GM12878 (cell line): Measurements from ENCODE around the gene STX8. TPM values are rescaled to one million over a fixed set of nuclear protein-coding genes. Genes with fewer than 3 reads are reported as not detected.

Experiments used
- ATAC-seq: fragments of 200-7000 bp; cut with Tn5 transposase; 3 replicates; pipeline ENCODE4 v1.9.1; 2020; ENCODE audit warnings: mild to moderate bottlenecking, moderate library complexity
- BruUV-seq: library from RNA; stranded (reverse); fragments of 400-500 nt; replicated peaks from 2 replicates; lab custom pipeline; 2021; lab: Mats Ljungman, UMichigan
- CTCF ChIA-PET: fragments of 300-600 bp; sonication (Branson Sonifier 250); formaldehyde crosslinking; extraction: SDS; loops from one replicate; lab custom pipeline; 2021; ENCODE audit warnings: inconsistent platforms; lab: Yijun Ruan, JAX
- POLR2A ChIA-PET: fragments of 350-600 bp; formaldehyde crosslinking; extraction: SDS; loops from one replicate; lab custom pipeline; 2021; ENCODE audit warnings: inconsistent platforms; lab: Charles Lee
- RAD21 ChIA-PET: fragments of 300-600 bp; sonication (Branson Sonifier 250); formaldehyde crosslinking; loops from one replicate; lab custom pipeline; 2023; ENCODE audit warnings: antibody characterized with exemption; ENCODE audit not compliant: unreplicated experiment; lab: Charles Lee
- SMC1A ChIA-PET: fragments of 300-600 bp; sonication (Branson Sonifier 250); formaldehyde crosslinking; loops from one replicate; lab custom pipeline; 2023; ENCODE audit not compliant: unreplicated experiment, uncharacterized antibody; lab: Charles Lee
- DNase-seq: peaks from one replicate; pipeline ENCODE4 v3.0.0-alpha.2; 2011; ENCODE audit warnings: low read depth, low spot score
- FAIRE-seq: peaks from 3 replicates; lab custom pipeline; 2011; peaks lifted over from hg19 to GRCh38; lab: Jason Lieb, UNC
- H2AFZ ChIP-seq: 2 replicates; pipeline ENCODE4 v1.6.0; 2011; ENCODE audit warnings: low read depth, low read length, control low read depth; ENCODE audit not compliant: control insufficient read depth
- H3K27ac ChIP-seq: 2 replicates; pipeline ENCODE4 v1.5.1; 2011; ENCODE audit warnings: control low read depth; ENCODE audit not compliant: control insufficient read depth, insufficient read depth
- H3K27me3 ChIP-seq, 2 experiments: replicated peaks in 1 of 2; 2 replicates each; pipeline versions ENCODE4 v1.6.0 to v1.6.1; 2011; ENCODE audit warnings: low read length in 1 of 2; ENCODE audit not compliant: control insufficient read depth in 2 of 2, insufficient read depth in 2 of 2
- H3K36me3 ChIP-seq, 2 experiments: 2 replicates each; pipeline ENCODE4 v1.5.1; 2011; ENCODE audit warnings: low read length in 1 of 2; ENCODE audit not compliant: control insufficient read depth in 2 of 2, insufficient read depth in 2 of 2
- H3K4me1 ChIP-seq: 2 replicates; pipeline ENCODE4 v1.6.1; 2011; ENCODE audit warnings: mild to moderate bottlenecking, low read length, moderate library complexity, mixed read lengths; ENCODE audit not compliant: control insufficient read depth, insufficient read depth
- H3K4me2 ChIP-seq: 2 replicates; pipeline ENCODE4 v1.6.0; 2011; ENCODE audit warnings: control low read depth; ENCODE audit not compliant: control insufficient read depth, insufficient read depth
- H3K4me3 ChIP-seq: fragments of 200-600 bp; sonication (generic); 2 replicates; pipeline ENCODE4 v1.5.1; 2016
- H3K79me2 ChIP-seq: 2 replicates; pipeline ENCODE4 v1.6.0; 2011; ENCODE audit warnings: low read length; ENCODE audit not compliant: control insufficient read depth, insufficient read depth
- H3K9ac ChIP-seq: 2 replicates; pipeline ENCODE4 v1.8.0; 2011; ENCODE audit warnings: low read length, control low read depth, mixed read lengths; ENCODE audit not compliant: control insufficient read depth, insufficient read depth
- H3K9me3 ChIP-seq: replicated peaks from 3 replicates; pipeline ENCODE4 v1.5.1; 2011; ENCODE audit warnings: mild to moderate bottlenecking, low read length; ENCODE audit not compliant: control insufficient read depth, insufficient read depth
- H4K20me1 ChIP-seq: 2 replicates; pipeline ENCODE4 v1.6.0; 2011; ENCODE audit not compliant: control insufficient read depth, insufficient read depth
- CREB1 ChIP-seq: IDR thresholded peaks from 2 replicates; pipeline ENCODE4 v1.6.1; 2012; ENCODE audit warnings: low read depth, mild to moderate bottlenecking, inconsistent platforms
- ESRRA ChIP-seq: IDR thresholded peaks from 2 replicates; pipeline ENCODE4 v1.6.1; 2012; ENCODE audit warnings: mild to moderate bottlenecking, low read length, improper control_type of control experiment
- IRF5 ChIP-seq: fragments of 450-650 bp; IDR thresholded peaks from 2 replicates; pipeline ENCODE4 v1.6.1; 2017; ENCODE audit warnings: borderline replicate concordance
- NR2C2 ChIP-seq: IDR thresholded peaks from 2 replicates; pipeline ENCODE4 v1.6.1; 2011; ENCODE audit warnings: borderline replicate concordance, low read depth; ENCODE audit not compliant: control insufficient read depth, insufficient read length
- NRF1 ChIP-seq: conservative IDR thresholded peaks from 2 replicates; pipeline ENCODE4 v1.6.1; 2011; ENCODE audit warnings: mild to moderate bottlenecking, low read depth, low read length, improper control_type of control experiment
- PRDM15 ChIP-seq: fragments of 450-650 bp; formaldehyde crosslinking; IDR thresholded peaks from 2 replicates; pipeline ENCODE4 v1.4.0; 2020; ENCODE audit warnings: mild to moderate bottlenecking, moderate library complexity
- RB1 ChIP-seq: fragments of 450-650 bp; formaldehyde crosslinking; IDR thresholded peaks from 2 replicates; pipeline ENCODE4 v1.6.1; 2017; ENCODE audit warnings: mild to moderate bottlenecking, borderline replicate concordance
- RELA ChIP-seq: fragments of 450-650 bp; IDR thresholded peaks from 2 replicates; pipeline ENCODE4 v1.8.0; 2014; ENCODE audit warnings: borderline replicate concordance; ENCODE audit not compliant: partially characterized antibody
- RUNX3 ChIP-seq: IDR thresholded peaks from 2 replicates; pipeline ENCODE4 v1.6.1; 2012; ENCODE audit warnings: low read length, inconsistent platforms
- SREBF2 ChIP-seq: IDR thresholded peaks from 2 replicates; pipeline ENCODE4 v1.6.1; 2012; ENCODE audit warnings: mild to moderate bottlenecking, low read length
- STAT1 ChIP-seq: fragments of 450-650 bp; conservative IDR thresholded peaks from 2 replicates; pipeline ENCODE4 v1.6.1; 2014; ENCODE audit warnings: antibody characterized with exemption, mild to moderate bottlenecking
- TCF3 ChIP-seq: IDR thresholded peaks from 2 replicates; pipeline ENCODE4 v1.6.1; 2012; ENCODE audit warnings: low read depth, mild to moderate bottlenecking, low read length, borderline replicate concordance; ENCODE audit not compliant: insufficient read depth
- ZNF687 ChIP-seq: fragments of 450-650 bp; IDR thresholded peaks from 2 replicates; pipeline ENCODE4 v1.6.1; 2017; ENCODE audit warnings: mild to moderate bottlenecking, moderate library complexity
- WGBS: methylation state at CpG from one replicate; pipeline ENCODE4 v1.1.6; 2016; ENCODE audit warnings: low lambda C conversion rate; ENCODE audit not compliant: insufficient replicate concordance, insufficient coverage; ENCODE audit errors: missing lambda C conversion rate; 5-methylcytosine and 5-hydroxymethylcytosine counted together
- in situ Hi-C: fragments of 300-500 bp; cut with MboI; formaldehyde crosslinking; loops from 9 replicates; pipeline ENCODE4 v1.14.3; 2018; ENCODE audit warnings: mixed read lengths
- intact Hi-C: fragments of 100-400 bp; cut with micrococcal nuclease; formaldehyde crosslinking; loops from one replicate; pipeline ENCODE4 v1.14.2; 2022; ENCODE audit not compliant: unreplicated experiment
- polyA plus RNA-seq, 11 experiments: library from polyadenylated mRNA; depleted of rRNA in 4 of 11; unstranded in 6 of 11; stranded (reverse) in 5 of 11; fragments of >200 nt; fragmentation: Nextera tagmentation in 4 of 11; fragmentation: Illumina TruSeq in 1 of 11; extraction: Ambion mirVana in 4 of 11; extraction: Trizol in 1 of 11; gene quantifications; 1 replicate in 1 of 11; 2 replicates in 10 of 11; pipeline versions ENCODE4 v1.2.1 to v1.2.3, GENCODE V29; 2011 to 2016; ENCODE audit warnings: inconsistent platforms in 2 of 11, missing spikeins in 2 of 11, low read depth in 1 of 11
- total RNA-seq, 4 experiments: library from RNA; depleted of rRNA in 3 of 4; stranded (reverse); fragments of >200 nt in 3 of 4; fragmentation: Illumina TruSeq in 1 of 4; extraction: Trizol in 1 of 4; gene quantifications; 2 replicates each; pipeline versions ENCODE4 v1.2.1 to v1.2.3, GENCODE V29; 2013 to 2021

The STX8 gene
- total and polyA plus RNA-seq, 10 of the 15 experiments (the other 5 are each of a cell fraction or from before 2014, with no cell fraction given) = 47.9 to 151 (median 72.9) TPM

GRCh38 chr17:9229160-9229825 lies 346.3 kb downstream of the STX8 start:
- BruUV-seq = no TSS peak
- ATAC-seq = no peak

More at GRCh38 chr17:9229160-9229825, 346.3 kb downstream of the STX8 start:
- H3K9me3 ChIP-seq = no peaks in the 10 kb centered on the region; the same call in 2 of the 3 replicates
- H3K4me1 ChIP-seq = peaks cover 4% of the 10 kb centered on the region; the same call in 1 of the 2 replicates
- H3K27me3 ChIP-seq = peaks cover 0 to 6% of the 10 kb centered on the region in 2 experiments; a peak in 1 of 4 replicates
- ChIA-PET SMC1A (no interaction called here), POLR2A (interaction anchor here (0.5 kb wide), 1 partner anchor 217 kb away, joined by 3 read pairs; no protein-coding TSS in a partner anchor), RAD21 (no interaction called here), CTCF (no interaction called here)
- H2AFZ ChIP-seq = no peak overlapping the region
- no peaks in the 10 kb centered on the region for H3K36me3 ChIP-seq
- in situ Hi-C loops (no loop called here), intact Hi-C loops (no loop called here)
- no peaks in the 10 kb centered on the region for H3K79me2 ChIP-seq
- WGBS = 58% methylated on average over 20 of the region's 20 CpGs
- DNase-seq = no peak
- H3K27ac ChIP-seq = no peak overlapping the region
- H3K4me3 ChIP-seq = no peak overlapping the region
- no peak overlapping the region for H3K4me2 ChIP-seq
- no peak for FAIRE-seq
- H3K9ac ChIP-seq = no peak overlapping the region
- no peak for TF ChIP-seq TCF3
- TF ChIP-seq NRF1 = no peak
- no peak for TF ChIP-seq ZNF687
- no peak for TF ChIP-seq RUNX3
- TF ChIP-seq IRF5 = no peak
- TF ChIP-seq CREB1 = no peak
- TF ChIP-seq SREBF2 = no peak
- no peak for TF ChIP-seq ESRRA
- TF ChIP-seq NR2C2 = no peak
- TF ChIP-seq STAT1 = no peak
- TF ChIP-seq PRDM15 (CRISPR knock-in tag) = no peak
- no peak for TF ChIP-seq RELA
- no peak for TF ChIP-seq RB1
- H4K20me1 ChIP-seq = 0 out of 2 replicates have a peak, but pooled peaks cover 2% of the 10 kb centered on the region
